Activated naive CD8-positive, alpha-beta T cell treated with anti-CD3 and anti-CD28 coated beads, Interleukin-2, amount 10 ng/mL, durations not matched to agents 7 days and 5 days (primary cell): ENCODE results near the gene MBTPS1. TPM values are rescaled to one million over a fixed set of nuclear protein-coding genes. Genes with fewer than 3 reads are reported as not detected.

ENCODE experiments used
- ATAC-seq: fragments of 150-1000 bp; cut with Tn5 transposase; one replicate; pipeline ENCODE4 v1.10.0; 2021; ENCODE audit warnings: low read depth, moderate library complexity
- POLR2A ChIA-PET: fragments of 350-600 bp; sonication (Branson Sonifier 250); formaldehyde crosslinking; loops from one replicate; lab custom pipeline; 2021; ENCODE audit warnings: antibody characterized with exemption; lab: Charles Lee
- DNase-seq: peaks from one replicate; pipeline ENCODE4 v3.0.0; 2021
- H3K27ac Mint-ChIP-seq: one replicate; pipeline ENCODE4 v1.8.0; 2022; ENCODE audit warnings: mild to moderate bottlenecking, mixed read lengths
- H3K27me3 Mint-ChIP-seq: one replicate; pipeline ENCODE4 v1.8.0; 2022; ENCODE audit warnings: mild to moderate bottlenecking, moderate library complexity, mixed read lengths
- H3K36me3 Mint-ChIP-seq: one replicate; pipeline ENCODE4 v1.8.0; 2021; ENCODE audit warnings: mild to moderate bottlenecking, mixed read lengths
- H3K4me1 Mint-ChIP-seq: one replicate; pipeline ENCODE4 v1.8.0; 2021; ENCODE audit warnings: mixed read lengths
- H3K4me3 Mint-ChIP-seq: one replicate; pipeline ENCODE4 v1.8.0; 2022; ENCODE audit warnings: mild to moderate bottlenecking, moderate library complexity, mixed read lengths
- H3K9me3 Mint-ChIP-seq: one replicate; pipeline ENCODE4 v1.8.0; 2021; ENCODE audit warnings: mixed read lengths
- total RNA-seq, 2 experiments: library from RNA; stranded (reverse); gene quantifications; one replicate each; pipeline ENCODE4 v1.2.3, GENCODE V29; 2021

The MBTPS1 gene
- total RNA-seq, 2 experiments from 2014 or later, result 73.2 to 85.4 TPM

GRCh38 chr16:84020353-84020752, 96.4 kb downstream of the MBTPS1 start:
- H3K27me3 Mint-ChIP-seq, result peaks cover 3% of the 10 kb centered on the region

GRCh38 chr16:84018710-84019109, 98.0 kb downstream of the MBTPS1 start:
- ATAC-seq (no peak), DNase-seq (no peak)
- peaks cover 4% of the 10 kb centered on the region for H3K4me1 Mint-ChIP-seq
- no peak overlapping the region for H3K27ac Mint-ChIP-seq
- POLR2A ChIA-PET, result no interaction called here
- H3K4me3 Mint-ChIP-seq, result no peak overlapping the region
- H3K9me3 Mint-ChIP-seq, result peaks cover 9% of the 10 kb centered on the region
- H3K27me3 Mint-ChIP-seq, result peaks cover 3% of the 10 kb centered on the region
- no peaks in the 10 kb centered on the region for H3K36me3 Mint-ChIP-seq

More at GRCh38 chr16:84020353-84020752, 96.4 kb downstream of the MBTPS1 start:
- Mint-ChIP-seq H3K27ac (no peak overlapping the region), H3K36me3 (no peaks in the 10 kb centered on the region), H3K9me3 (peaks cover 9% of the 10 kb centered on the region), H3K4me3 (no peak overlapping the region), H3K4me1 (peaks cover 2% of the 10 kb centered on the region)
- POLR2A ChIA-PET, result no interaction called here
- no peak for ATAC-seq
- no peak for DNase-seq

GRCh38 chr16:84016477-84016876, 100.3 kb downstream of the MBTPS1 start:
- Mint-ChIP-seq H3K27ac (no peak overlapping the region), H3K36me3 (no peaks in the 10 kb centered on the region), H3K9me3 (peaks cover 5% of the 10 kb centered on the region), H3K4me1 (peaks cover 2% of the 10 kb centered on the region), H3K4me3 (no peak overlapping the region), H3K27me3 (no peaks in the 10 kb centered on the region)
- DNase-seq (no peak), ATAC-seq (no peak)
- POLR2A ChIA-PET, result no interaction called here

GRCh38 chr16:84015399-84015798, 101.3 kb downstream of the MBTPS1 start:
- no peak for DNase-seq
- no peaks in the 10 kb centered on the region for H3K36me3 Mint-ChIP-seq
- ATAC-seq, result no peak
- H3K4me1 Mint-ChIP-seq, result peaks cover 2% of the 10 kb centered on the region
- no peaks in the 10 kb centered on the region for H3K9me3 Mint-ChIP-seq
- no peaks in the 10 kb centered on the region for H3K27me3 Mint-ChIP-seq
- POLR2A ChIA-PET, result no interaction called here
- H3K27ac Mint-ChIP-seq, result no peak overlapping the region
- H3K4me3 Mint-ChIP-seq, result no peak overlapping the region

- no peak overlapping the region for H3K4me3 Mint-ChIP-seq
- peaks cover 2% of the 10 kb centered on the region for H3K4me1 Mint-ChIP-seq
- POLR2A ChIA-PET, result no interaction called here
- H3K27me3 Mint-ChIP-seq, result no peaks in the 10 kb centered on the region
- ATAC-seq, result no peak
- no peak overlapping the region for H3K27ac Mint-ChIP-seq
- no peak for DNase-seq
- H3K36me3 Mint-ChIP-seq, result no peaks in the 10 kb centered on the region
- H3K9me3 Mint-ChIP-seq, result no peaks in the 10 kb centered on the region
These were observed 102.0 kb downstream of the MBTPS1 start for GRCh38 chr16:84014570-84015327.

- Mint-ChIP-seq H3K4me3 (no peak overlapping the region), H3K9me3 (no peaks in the 10 kb centered on the region), H3K27ac (no peak overlapping the region), H3K4me1 (peaks cover 2% of the 10 kb centered on the region), H3K36me3 (no peaks in the 10 kb centered on the region), H3K27me3 (no peaks in the 10 kb centered on the region)
- DNase-seq (peak; percentile 51), ATAC-seq (peak; percentile 72)
- POLR2A ChIA-PET, result no interaction called here
These were observed 102.8 kb downstream of the MBTPS1 start for GRCh38 chr16:84013787-84014569.

GRCh38 chr16:84009282-84009681, 107.5 kb downstream of the MBTPS1 start:
- H3K9me3 Mint-ChIP-seq, result no peaks in the 10 kb centered on the region
- peaks cover 2% of the 10 kb centered on the region for H3K4me1 Mint-ChIP-seq
- POLR2A ChIA-PET, result interaction anchor here (0.7 kb wide), 1 partner anchor 24 kb away, joined by 3 read pairs; no protein-coding TSS in a partner anchor
- no peak overlapping the region for H3K27ac Mint-ChIP-seq
- no peaks in the 10 kb centered on the region for H3K27me3 Mint-ChIP-seq
- H3K36me3 Mint-ChIP-seq, result no peaks in the 10 kb centered on the region
- ATAC-seq (no peak), DNase-seq (no peak)
- no peak overlapping the region for H3K4me3 Mint-ChIP-seq

- Mint-ChIP-seq H3K4me1 (no peaks in the 10 kb centered on the region), H3K36me3 (no peaks in the 10 kb centered on the region), H3K27me3 (no peaks in the 10 kb centered on the region), H3K4me3 (no peak overlapping the region), H3K27ac (no peak overlapping the region), H3K9me3 (no peaks in the 10 kb centered on the region)
- DNase-seq, result no peak
- ATAC-seq, result no peak
- POLR2A ChIA-PET, result no interaction called here
These were observed 108.8 kb downstream of the MBTPS1 start for GRCh38 chr16:84007965-84008364.

- H3K36me3 Mint-ChIP-seq, result no peaks in the 10 kb centered on the region
- H3K4me3 Mint-ChIP-seq, result no peak overlapping the region
- no peaks in the 10 kb centered on the region for H3K4me1 Mint-ChIP-seq
- no peaks in the 10 kb centered on the region for H3K27me3 Mint-ChIP-seq
- no peak overlapping the region for H3K27ac Mint-ChIP-seq
- POLR2A ChIA-PET, result no interaction called here
- no peak for DNase-seq
- H3K9me3 Mint-ChIP-seq, result no peaks in the 10 kb centered on the region
- no peak for ATAC-seq
These were observed 109.2 kb downstream of the MBTPS1 start for GRCh38 chr16:84007520-84007919.

- DNase-seq (no peak), ATAC-seq (no peak)
- no peak overlapping the region for H3K4me3 Mint-ChIP-seq
- H3K27ac Mint-ChIP-seq, result no peak overlapping the region
- no peaks in the 10 kb centered on the region for H3K9me3 Mint-ChIP-seq
- no peaks in the 10 kb centered on the region for H3K27me3 Mint-ChIP-seq
- no peaks in the 10 kb centered on the region for H3K4me1 Mint-ChIP-seq
- POLR2A ChIA-PET, result no interaction called here
- H3K36me3 Mint-ChIP-seq, result no peaks in the 10 kb centered on the region
These were observed 111.4 kb downstream of the MBTPS1 start for GRCh38 chr16:84005391-84005790.

GRCh38 chr16:84004442-84004841, 112.3 kb downstream of the MBTPS1 start:
- POLR2A ChIA-PET, result no interaction called here
- no peaks in the 10 kb centered on the region for H3K9me3 Mint-ChIP-seq
- no peaks in the 10 kb centered on the region for H3K27me3 Mint-ChIP-seq

More at GRCh38 chr16:84004442-84004841, 112.3 kb downstream of the MBTPS1 start:
- H3K4me1 Mint-ChIP-seq, result no peaks in the 10 kb centered on the region
- ATAC-seq (no peak), DNase-seq (no peak)
- H3K36me3 Mint-ChIP-seq, result no peaks in the 10 kb centered on the region
- no peak overlapping the region for H3K4me3 Mint-ChIP-seq
- no peak overlapping the region for H3K27ac Mint-ChIP-seq
